GM10266 (cell line): ENCODE measurements around the gene CDH13.

ENCODE experiments used
- DNase-seq: peaks from one replicate; pipeline ENCODE4 v3.0.0; 2012; ENCODE audit errors: extremely low spot score
- TF ChIP-seq, protein P1 (sequence below): IDR thresholded peaks from 2 replicates; pipeline ENCODE4 v1.5.1; 2012; ENCODE audit warnings: mild to moderate bottlenecking, low read depth; ENCODE audit not compliant: control insufficient read depth, insufficient read depth; ENCODE audit errors: missing control alignments

Gene CDH13

DNA sequence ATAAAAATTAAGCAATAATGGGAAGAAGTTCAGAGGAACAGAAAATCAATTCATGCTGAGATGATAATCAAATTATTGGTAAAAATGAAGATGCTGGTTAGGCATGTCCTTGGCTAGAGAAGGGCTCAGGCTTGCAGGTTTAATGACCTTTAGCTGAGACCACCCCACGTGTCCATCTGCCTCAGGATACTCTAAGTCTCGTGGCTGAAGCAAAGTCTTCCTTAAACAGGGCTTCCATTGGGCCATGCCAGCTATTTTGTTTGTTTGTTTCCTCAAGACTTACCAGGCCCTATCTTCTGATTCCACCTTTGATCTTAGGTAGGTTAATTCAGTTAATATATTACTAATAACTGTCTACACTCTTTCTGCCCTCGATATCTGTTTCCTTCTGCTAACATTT lies 366.0 kb downstream of the CDH13 start:
- TF ChIP-seq, protein P1, sequence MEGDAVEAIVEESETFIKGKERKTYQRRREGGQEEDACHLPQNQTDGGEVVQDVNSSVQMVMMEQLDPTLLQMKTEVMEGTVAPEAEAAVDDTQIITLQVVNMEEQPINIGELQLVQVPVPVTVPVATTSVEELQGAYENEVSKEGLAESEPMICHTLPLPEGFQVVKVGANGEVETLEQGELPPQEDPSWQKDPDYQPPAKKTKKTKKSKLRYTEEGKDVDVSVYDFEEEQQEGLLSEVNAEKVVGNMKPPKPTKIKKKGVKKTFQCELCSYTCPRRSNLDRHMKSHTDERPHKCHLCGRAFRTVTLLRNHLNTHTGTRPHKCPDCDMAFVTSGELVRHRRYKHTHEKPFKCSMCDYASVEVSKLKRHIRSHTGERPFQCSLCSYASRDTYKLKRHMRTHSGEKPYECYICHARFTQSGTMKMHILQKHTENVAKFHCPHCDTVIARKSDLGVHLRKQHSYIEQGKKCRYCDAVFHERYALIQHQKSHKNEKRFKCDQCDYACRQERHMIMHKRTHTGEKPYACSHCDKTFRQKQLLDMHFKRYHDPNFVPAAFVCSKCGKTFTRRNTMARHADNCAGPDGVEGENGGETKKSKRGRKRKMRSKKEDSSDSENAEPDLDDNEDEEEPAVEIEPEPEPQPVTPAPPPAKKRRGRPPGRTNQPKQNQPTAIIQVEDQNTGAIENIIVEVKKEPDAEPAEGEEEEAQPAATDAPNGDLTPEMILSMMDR = no peak
- no peak for DNase-seq

DNA sequence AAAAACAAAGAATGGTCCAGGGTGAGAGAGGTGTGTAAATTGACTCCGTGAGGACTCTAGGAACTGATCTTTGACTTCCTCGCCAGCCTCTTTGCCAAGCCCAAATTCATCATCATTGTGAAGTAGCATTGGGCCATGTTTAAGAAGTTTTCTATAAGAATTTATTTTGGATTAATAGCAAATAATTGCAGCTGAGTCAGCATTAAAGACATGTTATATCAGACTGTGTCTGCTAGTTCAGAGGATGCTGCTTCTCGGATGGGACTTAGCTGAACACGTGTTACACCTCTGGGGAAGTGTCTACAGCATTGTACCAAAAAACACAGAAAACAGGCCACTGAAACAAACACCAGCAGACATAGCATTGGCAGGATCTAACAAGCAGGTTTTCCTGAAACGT lies 366.6 kb downstream of the CDH13 start:
- no peak for DNase-seq

DNA sequence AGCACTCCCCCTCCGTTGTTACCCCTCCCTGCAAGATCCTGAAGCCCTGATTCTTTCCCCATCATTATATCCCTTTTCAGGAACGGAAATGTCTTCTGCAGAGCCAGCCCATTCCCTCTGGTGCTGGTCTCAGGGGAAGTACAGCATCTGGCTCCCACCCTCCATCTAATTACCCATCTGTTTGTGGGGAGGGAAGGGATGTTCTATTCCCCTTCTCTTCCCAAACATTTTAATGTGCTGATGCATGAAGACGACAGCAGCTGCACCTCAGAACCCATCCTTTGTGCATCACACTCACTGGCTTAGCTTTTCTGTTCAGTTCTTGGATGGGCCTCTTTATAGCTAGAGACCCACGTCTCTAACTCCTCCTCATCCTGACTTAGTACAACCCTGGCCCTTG lies 367.2 kb downstream of the CDH13 start:
- TF ChIP-seq, protein P1 = no peak
- no peak for DNase-seq

More for the DNA sequence above, 366.6 kb downstream of the CDH13 start:
- TF ChIP-seq, protein P1 = no peak

DNA sequence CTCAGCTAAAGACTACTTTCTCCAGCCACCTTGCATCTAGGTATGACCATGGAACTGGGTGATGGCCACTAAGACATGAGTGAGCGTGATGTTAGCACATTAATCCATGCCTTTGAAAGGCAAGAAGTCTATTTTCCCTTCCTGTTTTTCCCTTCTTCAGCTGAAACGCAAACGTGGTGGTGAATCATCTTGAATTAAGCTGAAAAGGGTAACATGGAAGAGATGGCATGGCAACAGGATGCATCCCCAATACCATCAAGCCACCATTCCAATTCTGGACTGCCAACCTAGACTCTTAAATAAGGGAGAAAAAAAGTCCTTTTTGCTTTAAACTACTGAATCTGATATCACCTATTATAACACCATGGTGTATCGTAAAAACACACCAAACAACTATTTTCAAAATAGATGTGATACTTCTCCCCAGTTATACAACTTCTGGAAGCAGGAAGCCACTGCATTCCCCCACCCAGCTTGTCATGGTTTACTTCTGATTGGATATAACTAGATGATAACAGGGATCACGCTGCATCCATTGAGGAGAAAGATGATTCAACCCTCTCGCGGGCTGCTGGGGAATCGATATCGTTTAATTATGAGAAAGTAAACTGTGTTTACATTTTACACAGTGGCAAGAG lies 368.6 kb downstream of the CDH13 start:
- no peak for DNase-seq
- TF ChIP-seq, protein P1 = no peak

DNA sequence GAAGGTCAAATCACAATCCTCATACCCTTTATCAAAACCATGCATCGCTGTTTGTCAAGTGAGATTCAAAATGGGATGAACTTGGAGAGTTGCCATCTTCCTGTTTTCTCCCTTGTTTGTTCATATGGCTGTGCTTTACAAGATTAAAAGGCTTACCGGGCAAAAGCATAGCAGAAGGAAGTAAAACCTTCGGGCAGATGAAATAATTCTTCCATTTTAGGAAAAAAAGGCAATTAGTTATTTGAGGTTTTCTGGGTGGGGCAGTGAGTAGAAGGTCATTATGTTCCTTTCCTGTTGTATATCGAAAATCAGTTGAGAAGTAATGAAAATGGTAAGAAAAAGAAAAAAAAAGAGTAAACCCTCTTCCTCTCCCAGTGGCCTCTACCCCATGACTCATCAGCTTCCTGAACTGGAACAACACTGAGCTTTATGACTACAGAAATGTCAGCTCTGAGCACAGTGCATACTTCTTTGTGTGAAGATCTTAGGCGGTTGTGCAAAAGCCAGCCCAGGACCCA lies 369.2 kb downstream of the CDH13 start:
- no peak for DNase-seq
- TF ChIP-seq, protein P1 = no peak

DNA sequence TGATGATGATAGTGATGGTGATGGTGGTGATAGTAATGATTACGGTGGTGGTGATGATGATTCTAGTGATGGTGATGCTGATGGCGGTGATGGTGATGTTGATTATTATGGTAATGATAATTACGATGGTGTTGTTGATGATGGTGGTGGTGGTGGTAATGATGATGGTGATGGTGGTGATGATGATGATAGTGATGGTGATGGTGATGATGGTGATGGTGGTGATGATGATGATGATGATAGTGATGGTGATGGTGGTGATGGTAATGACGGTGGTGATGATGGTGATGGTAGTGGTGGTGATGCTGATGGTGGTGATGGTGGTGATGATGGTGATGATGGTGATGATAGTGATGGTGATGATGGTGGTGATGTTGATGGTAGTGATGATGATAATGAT lies 370.0 kb downstream of the CDH13 start:
- no peak for DNase-seq
- TF ChIP-seq, protein P1 = no peak

DNA sequence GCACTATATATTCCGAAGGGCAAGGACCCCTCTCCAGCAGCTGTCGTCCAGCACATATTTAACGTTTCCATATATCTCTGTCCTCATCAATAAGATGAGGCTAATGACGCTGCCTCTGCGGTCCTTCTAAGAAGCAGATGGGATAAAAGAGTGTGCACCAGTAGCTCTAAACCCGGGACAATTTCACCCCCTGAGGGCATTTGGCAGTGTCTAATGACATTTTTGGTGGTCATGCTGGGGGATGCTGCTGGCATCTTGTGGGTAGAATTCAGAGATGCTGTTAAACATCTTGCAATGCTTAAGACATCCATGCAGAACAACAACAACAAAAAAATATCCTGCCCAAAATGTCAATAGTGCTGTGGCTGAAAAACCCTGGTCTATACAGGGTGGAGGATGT lies 372.9 kb downstream of the CDH13 start:
- no peak for DNase-seq
- TF ChIP-seq, protein P1 = no peak
